Panc1 (cell line): Measurements from ENCODE around the gene DNAAF2. TPM values are rescaled to one million over a fixed set of nuclear protein-coding genes. Genes with fewer than 3 reads are reported as not detected.

Source experiments
- ATAC-seq: fragments of 200-7000 bp; cut with Tn5 transposase; 2 replicates; pipeline ENCODE4 v1.9.1; 2020; ENCODE audit warnings: mild to moderate bottlenecking, moderate library complexity
- BruUV-seq: library from RNA; stranded (reverse); fragments of 400-500 nt; replicated peaks from 2 replicates; lab custom pipeline; 2021; lab: Mats Ljungman, UMichigan
- CTCF ChIA-PET: fragments of 300-600 bp; sonication (Branson Sonifier 250); formaldehyde crosslinking; loops from one replicate; lab custom pipeline; 2022; ENCODE audit warnings: antibody characterized with exemption; lab: Charles Lee
- POLR2A ChIA-PET: fragments of 300-600 bp; sonication (Branson Sonifier 250); formaldehyde crosslinking; loops from one replicate; lab custom pipeline; 2022; ENCODE audit warnings: antibody characterized with exemption; lab: Charles Lee
- DNase-seq: peaks from one replicate; pipeline ENCODE4 v3.0.0-alpha.2; 2010; ENCODE audit warnings: low read depth, low spot score
- H3K27ac ChIP-seq: 2 replicates; pipeline ENCODE4 v1.5.1; 2011; ENCODE audit warnings: mild to moderate bottlenecking, low read length, inconsistent platforms
- H3K27me3 ChIP-seq: fragments of 200-500 bp; sonication (Bioruptor generic); 2 replicates; pipeline ENCODE4 v1.6.0; 2014; ENCODE audit warnings: low read length, inconsistent platforms; ENCODE audit not compliant: control insufficient read depth, insufficient read depth
- H3K36me3 ChIP-seq: fragments of 200-500 bp; sonication (Bioruptor generic); 2 replicates; pipeline ENCODE4 v1.5.1; 2014; ENCODE audit warnings: inconsistent platforms, mild to moderate bottlenecking, low read length, moderate library complexity; ENCODE audit not compliant: control insufficient read depth, insufficient read depth
- H3K4me1 ChIP-seq: 2 replicates; pipeline ENCODE4 v1.5.1; 2011; ENCODE audit warnings: inconsistent platforms, mild to moderate bottlenecking, low read length, moderate library complexity; ENCODE audit not compliant: control insufficient read depth, insufficient read depth
- H3K4me3 ChIP-seq, 2 experiments: 2 replicates each; pipeline ENCODE4 v1.5.1; 2011 to 2012; ENCODE audit warnings: low read depth in 2 of 2, low read length in 2 of 2, mild to moderate bottlenecking in 2 of 2, inconsistent platforms in 1 of 2, moderate library complexity in 1 of 2
- H3K9me3 ChIP-seq: fragments of 200-500 bp; sonication (Bioruptor generic); 2 replicates; pipeline ENCODE4 v1.5.1; 2014; ENCODE audit warnings: low read depth, mild to moderate bottlenecking, inconsistent platforms, low read length, moderate library complexity; ENCODE audit not compliant: control insufficient read depth, insufficient read depth
- POLR2AphosphoS5 ChIP-seq: IDR thresholded peaks from 2 replicates; pipeline ENCODE4 v1.6.1; 2012; ENCODE audit warnings: mild to moderate bottlenecking, low read depth, low read length, moderate library complexity
- SIN3A ChIP-seq: IDR thresholded peaks from 2 replicates; pipeline ENCODE4 v1.6.1; 2012; ENCODE audit warnings: low read depth, mild to moderate bottlenecking, low read length, moderate library complexity, borderline replicate concordance; ENCODE audit not compliant: insufficient read depth
- TCF7L2 ChIP-seq: IDR thresholded peaks from 2 replicates; pipeline ENCODE4 v1.6.1; 2011; ENCODE audit warnings: mild to moderate bottlenecking, low read depth, low read length, inconsistent platforms
- in situ Hi-C: cut with HindIII; loops from 2 replicates; pipeline ENCODE4 v1.10.0; 2016; ENCODE audit warnings: low sequenced_read_pairs, low pct_unique_long_range_greater_than_20kb
- intact Hi-C: fragments of 100-400 bp; cut with micrococcal nuclease; formaldehyde crosslinking; loops from one replicate; pipeline ENCODE4 v1.10.0; 2022; ENCODE audit not compliant: unreplicated experiment
- total RNA-seq: library from RNA; stranded (reverse); gene quantifications from one replicate; pipeline ENCODE4 v1.2.1, GENCODE V29; 2021; ENCODE audit not compliant: unreplicated experiment
- TF ChIP-seq, protein P1 (sequence below), 2 experiments: IDR thresholded peaks; 2 replicates each; pipeline ENCODE4 v1.6.1; 2011 to 2012; ENCODE audit warnings: low read depth in 2 of 2, control low read depth in 1 of 2, low read length in 1 of 2, mild to moderate bottlenecking in 1 of 2, moderate library complexity in 1 of 2; ENCODE audit not compliant: insufficient read depth in 1 of 2
- TF ChIP-seq, protein P2 (sequence below): fragments of 450-650 bp; IDR thresholded peaks from 2 replicates; pipeline ENCODE4 v1.5.1; 2017; ENCODE audit warnings: mild to moderate bottlenecking

The DNAAF2 gene
- total RNA-seq, 1 experiment from 2014 or later, result 8.2 TPM

DNA sequence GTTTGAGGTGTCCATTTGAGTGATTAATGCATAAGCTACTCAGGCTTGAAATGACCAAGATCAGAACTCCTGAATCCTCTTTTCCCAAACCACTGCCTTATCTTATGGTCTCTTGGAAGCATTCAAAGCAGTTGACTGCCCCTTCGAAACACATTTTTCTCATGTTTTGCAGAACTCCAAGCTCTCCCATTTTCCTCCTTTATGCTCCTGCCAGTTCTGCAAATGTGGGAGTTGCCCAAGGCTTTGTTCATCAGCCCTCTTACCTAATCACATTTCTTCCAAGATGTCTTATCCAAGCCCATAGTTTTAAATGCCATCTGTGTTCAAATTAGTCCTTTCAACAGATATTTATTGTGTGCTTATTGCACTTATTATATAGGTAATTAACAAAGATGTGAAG lies 1.8 kb upstream of the DNAAF2 start:
- Histone ChIP-seq H3K27me3 (no peaks in the 10 kb centered on the region), H3K4me3 (no peak overlapping the region), H3K36me3 (no peaks in the 10 kb centered on the region; the same call in none of the 2 replicates), H3K27ac (no peak overlapping the region), H3K4me1 (peaks cover 14% of the 10 kb centered on the region), H3K9me3 (no peaks in the 10 kb centered on the region)
- in situ Hi-C loops, result no loop called here
- ATAC-seq (no peak), DNase-seq (no peak)
- ChIA-PET POLR2A (no interaction called here), CTCF (no interaction called here)
- BruUV-seq, result no TSS peak
- intact Hi-C loops, result no loop called here
- TF ChIP-seq POLR2AphosphoS5 (no peak), TCF7L2 (no peak), SIN3A (no peak)
- TF ChIP-seq, protein P1, sequence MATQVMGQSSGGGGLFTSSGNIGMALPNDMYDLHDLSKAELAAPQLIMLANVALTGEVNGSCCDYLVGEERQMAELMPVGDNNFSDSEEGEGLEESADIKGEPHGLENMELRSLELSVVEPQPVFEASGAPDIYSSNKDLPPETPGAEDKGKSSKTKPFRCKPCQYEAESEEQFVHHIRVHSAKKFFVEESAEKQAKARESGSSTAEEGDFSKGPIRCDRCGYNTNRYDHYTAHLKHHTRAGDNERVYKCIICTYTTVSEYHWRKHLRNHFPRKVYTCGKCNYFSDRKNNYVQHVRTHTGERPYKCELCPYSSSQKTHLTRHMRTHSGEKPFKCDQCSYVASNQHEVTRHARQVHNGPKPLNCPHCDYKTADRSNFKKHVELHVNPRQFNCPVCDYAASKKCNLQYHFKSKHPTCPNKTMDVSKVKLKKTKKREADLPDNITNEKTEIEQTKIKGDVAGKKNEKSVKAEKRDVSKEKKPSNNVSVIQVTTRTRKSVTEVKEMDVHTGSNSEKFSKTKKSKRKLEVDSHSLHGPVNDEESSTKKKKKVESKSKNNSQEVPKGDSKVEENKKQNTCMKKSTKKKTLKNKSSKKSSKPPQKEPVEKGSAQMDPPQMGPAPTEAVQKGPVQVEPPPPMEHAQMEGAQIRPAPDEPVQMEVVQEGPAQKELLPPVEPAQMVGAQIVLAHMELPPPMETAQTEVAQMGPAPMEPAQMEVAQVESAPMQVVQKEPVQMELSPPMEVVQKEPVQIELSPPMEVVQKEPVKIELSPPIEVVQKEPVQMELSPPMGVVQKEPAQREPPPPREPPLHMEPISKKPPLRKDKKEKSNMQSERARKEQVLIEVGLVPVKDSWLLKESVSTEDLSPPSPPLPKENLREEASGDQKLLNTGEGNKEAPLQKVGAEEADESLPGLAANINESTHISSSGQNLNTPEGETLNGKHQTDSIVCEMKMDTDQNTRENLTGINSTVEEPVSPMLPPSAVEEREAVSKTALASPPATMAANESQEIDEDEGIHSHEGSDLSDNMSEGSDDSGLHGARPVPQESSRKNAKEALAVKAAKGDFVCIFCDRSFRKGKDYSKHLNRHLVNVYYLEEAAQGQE (IDR thresholded peaks at IDR 0.05; ENCODE audit: insufficient read depth in 1 of 2, low read depth in 2 of 2, low read length in 1 of 2), result no peak
- TF ChIP-seq, protein P2, sequence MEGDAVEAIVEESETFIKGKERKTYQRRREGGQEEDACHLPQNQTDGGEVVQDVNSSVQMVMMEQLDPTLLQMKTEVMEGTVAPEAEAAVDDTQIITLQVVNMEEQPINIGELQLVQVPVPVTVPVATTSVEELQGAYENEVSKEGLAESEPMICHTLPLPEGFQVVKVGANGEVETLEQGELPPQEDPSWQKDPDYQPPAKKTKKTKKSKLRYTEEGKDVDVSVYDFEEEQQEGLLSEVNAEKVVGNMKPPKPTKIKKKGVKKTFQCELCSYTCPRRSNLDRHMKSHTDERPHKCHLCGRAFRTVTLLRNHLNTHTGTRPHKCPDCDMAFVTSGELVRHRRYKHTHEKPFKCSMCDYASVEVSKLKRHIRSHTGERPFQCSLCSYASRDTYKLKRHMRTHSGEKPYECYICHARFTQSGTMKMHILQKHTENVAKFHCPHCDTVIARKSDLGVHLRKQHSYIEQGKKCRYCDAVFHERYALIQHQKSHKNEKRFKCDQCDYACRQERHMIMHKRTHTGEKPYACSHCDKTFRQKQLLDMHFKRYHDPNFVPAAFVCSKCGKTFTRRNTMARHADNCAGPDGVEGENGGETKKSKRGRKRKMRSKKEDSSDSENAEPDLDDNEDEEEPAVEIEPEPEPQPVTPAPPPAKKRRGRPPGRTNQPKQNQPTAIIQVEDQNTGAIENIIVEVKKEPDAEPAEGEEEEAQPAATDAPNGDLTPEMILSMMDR, result no peak

DNA sequence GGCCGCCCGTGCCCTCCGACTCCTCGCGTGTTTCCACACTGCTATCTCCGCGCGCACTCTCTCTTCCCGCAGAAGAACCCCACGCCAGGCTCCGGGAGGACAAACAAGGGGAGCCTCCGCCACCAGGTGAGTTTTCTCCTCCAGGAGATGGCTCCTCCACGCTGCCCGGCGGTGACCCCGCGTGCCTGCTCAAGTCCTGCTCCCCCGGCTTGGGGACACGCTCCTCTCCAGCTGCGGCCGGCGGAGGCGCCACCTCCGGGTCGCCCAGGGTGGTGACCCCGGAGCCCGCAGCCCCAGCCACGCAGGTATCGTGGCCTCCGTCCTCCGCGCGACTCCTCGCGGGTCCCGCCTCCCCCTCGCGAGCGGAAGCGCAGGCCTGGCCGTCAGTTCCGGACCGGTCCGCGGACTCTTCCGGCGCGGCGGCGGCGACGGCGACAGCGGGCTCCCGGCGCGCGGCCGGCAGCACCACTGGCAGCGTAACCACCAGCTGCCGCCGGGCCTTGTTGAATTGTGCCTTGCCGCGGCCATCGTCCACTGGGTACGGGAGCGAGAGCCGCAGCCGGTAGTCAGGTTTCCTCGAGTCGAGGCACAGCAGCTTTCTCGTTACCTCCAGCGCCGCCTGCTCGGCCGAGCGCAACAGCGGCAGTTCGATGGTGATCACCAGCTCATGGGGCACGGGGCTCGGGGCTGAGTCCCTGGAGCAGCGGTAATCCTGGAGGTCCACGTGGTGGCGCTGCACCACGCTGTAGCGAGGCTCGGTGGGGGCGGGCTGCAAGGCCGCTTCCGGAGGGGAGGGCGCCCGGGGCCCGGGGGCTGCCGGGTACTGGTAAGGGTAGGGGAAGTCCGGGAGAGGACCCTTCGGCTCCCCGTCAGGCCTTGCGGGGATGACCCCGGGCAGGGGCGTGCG lies 1.2 kb downstream of the DNAAF2 start:
- ATAC-seq (peak; percentile 93), DNase-seq (peak; percentile 61)
- Histone ChIP-seq H3K27ac (peak overlapping the region; percentile 96), H3K9me3 (no peaks in the 10 kb centered on the region), H3K4me1 (no peaks in the 10 kb centered on the region), H3K4me3 (peak overlapping the region; percentile 75 to 92), H3K27me3 (no peaks in the 10 kb centered on the region), H3K36me3 (no peaks in the 10 kb centered on the region; the same call in none of the 2 replicates)
- TF ChIP-seq, protein P2, result peak; percentile 89
- TF ChIP-seq TCF7L2, result no peak
- BruUV-seq, result no TSS peak
- intact Hi-C loops, result loop anchor here (5.0 kb wide), 1 partner anchor 133 kb away; the partner anchor contains the start of gene KLHDC2
- in situ Hi-C loops, result no loop called here
- CTCF ChIA-PET, result interaction anchor here (0.6 to 1.6 kb wide), 4 partner anchors 8 to 220 kb away, joined by 3 to 5 read pairs (median 4); partner anchors contain the start of gene NEMF
- POLR2A ChIA-PET, result interaction anchor here (0.5 to 0.7 kb wide), 4 partner anchors 24 to 474 kb away, joined by 3 to 7 read pairs (median 4); partner anchors contain the start of gene POLE2
